B cell (primary cell): ENCODE data around the gene PEX1.
"Not testable (repeated sequence)": the region's sequence is repeated elsewhere in the genome, so short reads cannot be mapped to it uniquely, and the experiment has no call there.

Source experiments
- CTCF ChIP-seq: fragments of 200-600 bp; IDR thresholded peaks from one replicate; pipeline ENCODE4 v1.8.0; 2022; ENCODE audit warnings: antibody characterized with exemption, mild to moderate bottlenecking
- EZH2 ChIP-seq: IDR thresholded peaks from 2 replicates; pipeline ENCODE4 v1.6.1; 2012; ENCODE audit warnings: borderline replicate concordance, low read depth, mild to moderate bottlenecking, moderate library complexity, low read length; ENCODE audit not compliant: insufficient read depth, poor library complexity, severe bottlenecking

- TF ChIP-seq CTCF, EZH2: not testable (repeated sequence)
Measured at GRCh38 chr7:92473989-92474388, 54.3 kb downstream of the PEX1 start.
